PFSK-1 (cell line): ENCODE data around the gene CDC42EP3.

ENCODE experiments used
- FOXP2 ChIP-seq: optimal IDR thresholded peaks from 2 replicates; pipeline ENCODE3; 2011; ENCODE audit warnings: borderline replicate concordance, control low read depth, inconsistent platforms; ENCODE audit not compliant: insufficient read depth; ENCODE audit errors: extremely low read length, extremely low read depth
- POLR2AphosphoS5 ChIP-seq: IDR thresholded peaks from 2 replicates; pipeline ENCODE4 v1.6.1; 2012; ENCODE audit warnings: low read depth, mild to moderate bottlenecking, control low read depth, low read length, moderate library complexity
- SIN3A ChIP-seq: IDR thresholded peaks from 2 replicates; pipeline ENCODE4 v1.6.1; 2012; ENCODE audit warnings: mild to moderate bottlenecking, low read length, moderate library complexity, borderline replicate concordance; ENCODE audit not compliant: insufficient read depth
- TAF1 ChIP-seq: IDR thresholded peaks from 2 replicates; pipeline ENCODE4 v1.6.1; 2012; ENCODE audit warnings: low read length, control low read depth, borderline replicate concordance; ENCODE audit not compliant: insufficient read depth
- TF ChIP-seq, protein P1 (sequence below), 2 experiments: IDR thresholded peaks; 2 replicates each; pipeline versions ENCODE4 v1.6.1 to v1.8.0; 2011 to 2012; ENCODE audit warnings: low read depth in 2 of 2, low read length in 2 of 2, control low read depth in 1 of 2, inconsistent platforms in 1 of 2, mild to moderate bottlenecking in 1 of 2, moderate library complexity in 1 of 2; ENCODE audit not compliant: insufficient read depth in 1 of 2

The CDC42EP3 gene

DNA sequence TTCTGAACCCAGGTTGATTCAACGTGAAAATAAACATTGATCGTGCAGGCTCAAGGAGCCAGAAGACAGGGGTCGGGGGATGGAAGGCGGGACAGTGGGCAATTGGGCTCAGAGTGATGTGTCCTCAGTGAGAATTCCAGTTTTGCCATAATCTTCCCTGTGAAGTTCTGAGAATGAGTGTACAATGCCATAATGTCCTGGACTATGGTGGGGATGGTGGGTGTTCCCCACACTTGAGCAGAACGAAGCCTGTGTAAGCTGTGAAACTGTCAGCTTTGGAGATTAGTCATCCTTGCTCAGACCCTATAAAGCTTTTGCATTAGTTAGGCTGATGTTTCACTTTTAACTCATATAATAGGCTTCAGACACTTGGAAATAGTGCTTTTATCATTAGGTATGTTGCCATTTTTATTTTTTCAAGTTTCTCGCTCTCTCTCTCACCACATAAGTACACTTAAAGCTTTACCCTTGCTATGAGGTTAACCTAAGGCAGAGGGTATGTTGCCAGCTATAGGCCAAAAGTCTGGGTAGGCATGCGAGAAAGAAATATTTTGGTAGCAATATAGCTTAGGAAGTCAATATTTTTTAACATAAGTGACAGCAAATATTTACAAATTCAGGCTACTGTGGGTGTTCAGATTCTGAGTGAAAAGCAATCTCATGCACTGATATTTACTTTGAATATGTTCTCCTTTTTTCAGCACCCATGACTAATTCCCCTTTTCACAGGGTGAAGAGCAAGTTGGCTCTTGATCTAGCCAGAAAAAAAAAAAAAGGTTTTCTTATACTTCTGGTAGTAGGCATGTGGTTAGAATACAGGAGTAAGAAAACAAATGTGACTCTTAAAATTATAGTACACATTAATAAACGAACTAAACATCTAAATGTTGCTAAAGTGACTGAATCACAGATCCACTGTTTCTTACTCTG is 47.2 kb downstream of the CDC42EP3 start:
- TF ChIP-seq TAF1, result no peak
- TF ChIP-seq, protein P1, sequence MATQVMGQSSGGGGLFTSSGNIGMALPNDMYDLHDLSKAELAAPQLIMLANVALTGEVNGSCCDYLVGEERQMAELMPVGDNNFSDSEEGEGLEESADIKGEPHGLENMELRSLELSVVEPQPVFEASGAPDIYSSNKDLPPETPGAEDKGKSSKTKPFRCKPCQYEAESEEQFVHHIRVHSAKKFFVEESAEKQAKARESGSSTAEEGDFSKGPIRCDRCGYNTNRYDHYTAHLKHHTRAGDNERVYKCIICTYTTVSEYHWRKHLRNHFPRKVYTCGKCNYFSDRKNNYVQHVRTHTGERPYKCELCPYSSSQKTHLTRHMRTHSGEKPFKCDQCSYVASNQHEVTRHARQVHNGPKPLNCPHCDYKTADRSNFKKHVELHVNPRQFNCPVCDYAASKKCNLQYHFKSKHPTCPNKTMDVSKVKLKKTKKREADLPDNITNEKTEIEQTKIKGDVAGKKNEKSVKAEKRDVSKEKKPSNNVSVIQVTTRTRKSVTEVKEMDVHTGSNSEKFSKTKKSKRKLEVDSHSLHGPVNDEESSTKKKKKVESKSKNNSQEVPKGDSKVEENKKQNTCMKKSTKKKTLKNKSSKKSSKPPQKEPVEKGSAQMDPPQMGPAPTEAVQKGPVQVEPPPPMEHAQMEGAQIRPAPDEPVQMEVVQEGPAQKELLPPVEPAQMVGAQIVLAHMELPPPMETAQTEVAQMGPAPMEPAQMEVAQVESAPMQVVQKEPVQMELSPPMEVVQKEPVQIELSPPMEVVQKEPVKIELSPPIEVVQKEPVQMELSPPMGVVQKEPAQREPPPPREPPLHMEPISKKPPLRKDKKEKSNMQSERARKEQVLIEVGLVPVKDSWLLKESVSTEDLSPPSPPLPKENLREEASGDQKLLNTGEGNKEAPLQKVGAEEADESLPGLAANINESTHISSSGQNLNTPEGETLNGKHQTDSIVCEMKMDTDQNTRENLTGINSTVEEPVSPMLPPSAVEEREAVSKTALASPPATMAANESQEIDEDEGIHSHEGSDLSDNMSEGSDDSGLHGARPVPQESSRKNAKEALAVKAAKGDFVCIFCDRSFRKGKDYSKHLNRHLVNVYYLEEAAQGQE (IDR thresholded peaks at IDR 0.05; ENCODE audit: insufficient read depth in 1 of 2, low read depth in 2 of 2, low read length in 2 of 2), result no peak
- no peak for TF ChIP-seq SIN3A
- no peak for TF ChIP-seq POLR2AphosphoS5
- no peak for TF ChIP-seq FOXP2

DNA sequence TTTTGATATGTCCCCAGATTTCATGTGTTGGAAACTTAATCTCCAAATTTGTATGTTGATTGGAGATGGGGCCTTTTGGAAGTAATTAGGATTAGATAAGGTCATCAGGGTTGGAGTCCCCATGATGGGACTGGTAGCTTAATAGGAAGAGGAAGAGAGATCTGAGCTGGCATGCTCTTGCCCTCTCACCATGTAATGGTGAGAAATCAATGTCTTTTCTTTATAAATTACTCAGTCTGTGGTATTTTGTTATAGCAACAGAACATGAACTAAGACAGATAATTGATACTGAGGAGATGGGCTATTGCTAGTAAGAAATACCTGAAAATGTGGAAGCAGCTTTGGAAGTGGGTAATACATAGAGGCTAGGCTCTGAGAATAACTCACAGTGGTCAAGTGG is 48.0 kb downstream of the CDC42EP3 start:
- TF ChIP-seq SIN3A (no peak), TAF1 (no peak), FOXP2 (no peak), POLR2AphosphoS5 (no peak)
- TF ChIP-seq, protein P1 (IDR thresholded peaks at IDR 0.05; ENCODE audit: insufficient read depth in 1 of 2, low read depth in 2 of 2, low read length in 2 of 2), result no peak

DNA sequence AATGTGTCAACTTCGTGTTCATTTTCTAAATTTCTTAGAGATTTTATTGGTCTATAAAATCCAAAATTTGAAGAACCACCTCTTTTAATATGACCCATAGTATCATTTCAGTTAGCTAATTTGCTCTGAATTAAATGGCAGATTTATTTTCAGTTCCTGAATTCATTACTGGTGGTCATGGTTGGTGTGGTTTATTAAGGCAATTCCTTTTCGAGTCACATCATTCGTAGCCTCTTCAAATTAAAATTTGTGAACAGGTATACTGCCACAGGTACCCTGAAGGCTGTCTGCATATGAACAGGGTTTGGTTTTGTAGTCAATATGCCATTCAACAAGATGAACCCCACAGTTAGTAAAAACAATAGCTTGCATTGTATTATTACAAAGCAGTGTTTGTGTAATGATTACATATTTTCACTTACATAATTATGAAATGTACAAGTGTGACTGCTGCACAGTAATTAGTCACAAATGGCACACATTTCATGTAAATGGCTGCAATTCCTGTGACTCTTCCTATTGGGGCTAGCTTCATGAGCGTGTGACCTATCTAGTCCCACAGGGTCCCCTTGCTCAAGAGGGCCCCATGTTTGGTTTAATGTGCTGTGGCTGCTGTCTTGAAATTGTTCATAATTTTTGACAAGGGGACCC is 48.9 kb downstream of the CDC42EP3 start:
- TF ChIP-seq, protein P1 (IDR thresholded peaks at IDR 0.05; ENCODE audit: insufficient read depth in 1 of 2, low read depth in 2 of 2, low read length in 2 of 2), result no peak
- TF ChIP-seq FOXP2 (no peak), TAF1 (no peak), SIN3A (no peak), POLR2AphosphoS5 (no peak)

DNA sequence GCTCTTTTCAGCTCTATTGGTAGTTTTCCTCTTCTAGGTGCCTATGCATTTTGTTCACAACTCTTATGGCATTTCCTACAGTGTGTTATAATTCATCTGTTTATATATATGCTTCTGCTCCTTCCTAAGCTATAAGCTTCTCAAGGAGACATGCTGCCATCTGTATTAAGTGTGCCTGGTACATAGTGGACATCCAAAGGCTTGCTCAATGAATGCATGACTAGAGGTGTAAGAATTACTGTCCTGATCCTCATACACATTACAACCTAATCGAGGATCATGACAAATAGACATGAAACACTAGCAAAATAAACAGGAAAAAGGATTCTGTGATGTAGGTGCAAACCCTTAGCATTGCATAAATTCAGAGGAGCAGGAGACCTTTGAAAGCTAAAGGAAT is 50.2 kb downstream of the CDC42EP3 start:
- TF ChIP-seq POLR2AphosphoS5 (no peak), TAF1 (no peak), FOXP2 (no peak), SIN3A (no peak)
- TF ChIP-seq, protein P1 (IDR thresholded peaks at IDR 0.05; ENCODE audit: insufficient read depth in 1 of 2, low read depth in 2 of 2, low read length in 2 of 2), result no peak
